ENCODE data around the gene SLC39A8.

SLC39A8 gene

GRCh38 chr4:102339018-102339417 is 6.3 kb downstream of the SLC39A8 start:
- DNase-seq (ENCODE audit: low read depth in 2 of 2) = no peak

DNA sequence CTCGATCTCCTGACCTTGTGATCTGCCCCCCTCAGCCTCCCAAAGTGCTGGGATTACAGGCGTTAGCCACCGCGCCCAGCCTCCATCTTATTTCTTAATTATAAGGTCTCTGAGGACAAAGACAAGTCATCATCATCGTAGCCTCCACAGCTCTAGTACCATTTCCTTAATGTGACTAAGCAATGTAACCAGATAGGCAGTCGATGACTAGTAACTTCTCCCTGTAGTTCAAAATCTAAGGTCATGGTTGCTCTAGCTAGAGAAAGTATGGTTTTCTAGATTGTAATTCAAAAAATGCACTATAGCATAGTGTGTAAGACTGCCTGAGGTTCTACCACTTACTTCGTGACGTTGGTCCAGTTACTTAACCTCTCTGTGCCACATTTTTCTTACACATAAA is 6.9 kb downstream of the SLC39A8 start:
- DNase-seq (ENCODE audit: low read depth in 2 of 2) = no peak

GRCh38 chr4:102335616-102336015 is 9.7 kb downstream of the SLC39A8 start:
- no peak for DNase-seq (ENCODE audit: low read depth in 2 of 2)

GRCh38 chr4:102334624-102335023 is 10.7 kb downstream of the SLC39A8 start:
- DNase-seq (ENCODE audit: low read depth in 2 of 2) = no peak

- DNase-seq (ENCODE audit: low read depth in 2 of 2) = no peak
These were observed 11.5 kb downstream of the SLC39A8 start for GRCh38 chr4:102333787-102334186.

GRCh38 chr4:102328045-102328444 is 17.2 kb downstream of the SLC39A8 start:
- no peak for DNase-seq (ENCODE audit: low read depth in 2 of 2)

- DNase-seq (ENCODE audit: low read depth in 2 of 2) = no peak
These were observed 18.3 kb downstream of the SLC39A8 start for GRCh38 chr4:102326951-102327350.

DNA sequence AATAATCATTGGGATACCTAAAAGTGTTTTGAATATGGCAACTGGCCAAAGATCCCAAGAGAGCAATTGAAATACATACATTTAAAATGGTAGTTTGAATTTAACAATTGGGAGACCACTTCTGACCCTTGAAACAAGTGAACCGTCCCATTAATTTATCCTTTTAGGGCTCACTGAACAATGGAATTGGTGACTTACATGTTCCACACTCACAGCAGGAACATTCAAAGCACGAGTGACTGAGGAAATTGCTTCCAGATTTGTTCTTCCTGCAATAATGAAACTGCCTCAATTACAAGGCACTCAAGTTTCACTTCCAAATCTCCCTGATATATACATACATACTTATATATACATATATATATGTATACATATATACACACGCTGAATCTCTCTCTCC is 20.6 kb downstream of the SLC39A8 start:
- no peak for DNase-seq (ENCODE audit: low read depth in 2 of 2)

GRCh38 chr4:102322736-102323135 is 22.5 kb downstream of the SLC39A8 start:
- no peak for DNase-seq (ENCODE audit: low read depth in 2 of 2)

DNA sequence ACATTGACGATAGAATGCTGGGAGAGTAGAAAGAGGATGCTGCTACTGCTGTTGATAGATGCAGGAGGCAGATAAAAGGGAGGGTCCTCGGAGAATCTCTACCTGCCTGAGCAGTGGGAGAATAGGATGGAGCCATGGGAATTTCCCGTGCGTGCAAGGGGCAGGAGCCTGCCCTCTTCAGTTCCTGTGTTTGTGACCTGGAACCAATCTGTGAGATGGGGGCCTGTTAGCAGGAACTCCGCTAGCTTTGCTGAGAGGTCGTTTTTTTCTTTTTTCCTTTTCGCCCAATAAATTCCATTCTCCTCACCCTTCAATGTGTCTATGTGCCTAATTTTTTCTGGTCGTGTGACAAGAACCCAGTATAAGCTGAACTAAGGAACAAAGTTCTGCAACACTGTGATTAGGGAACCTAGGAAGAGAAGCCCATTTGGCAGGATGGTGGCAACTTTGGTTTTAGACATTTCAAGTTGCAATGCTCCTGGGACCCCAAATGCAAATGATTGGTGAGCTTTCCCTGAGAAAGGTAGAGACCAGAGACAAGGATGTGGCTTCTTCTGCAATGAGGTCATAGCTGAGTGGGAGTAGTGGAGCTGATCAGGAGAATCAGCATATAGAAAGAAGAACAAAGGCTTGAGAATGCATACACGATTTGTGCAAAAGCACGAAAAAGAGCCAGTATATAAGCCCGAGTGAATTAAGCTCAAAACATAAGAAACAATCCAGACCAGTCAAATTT is 23.9 kb downstream of the SLC39A8 start:
- DNase-seq (ENCODE audit: low read depth in 2 of 2) = no peak

DNA sequence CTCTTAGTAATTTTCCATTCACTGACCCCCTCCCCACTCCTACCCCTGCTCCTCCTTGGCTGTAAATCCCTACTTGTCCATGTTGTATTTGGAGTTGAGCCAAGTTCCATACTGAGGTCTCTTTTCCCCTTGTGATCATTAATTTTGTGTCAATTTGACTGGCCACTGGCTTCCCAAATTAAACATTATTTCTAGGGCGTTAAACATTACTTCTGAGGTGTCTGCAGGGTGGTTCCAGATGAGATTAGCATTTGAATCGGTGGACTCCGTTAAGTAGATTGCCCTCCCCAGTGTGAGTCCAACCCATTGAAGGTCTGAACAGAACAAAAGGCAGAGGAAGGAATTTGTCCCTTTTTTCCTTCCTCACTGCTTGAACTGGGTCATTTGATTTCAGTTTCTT is 25.7 kb downstream of the SLC39A8 start:
- DNase-seq (ENCODE audit: low read depth in 2 of 2) = no peak

- no peak for DNase-seq (ENCODE audit: low read depth in 2 of 2)
These were observed 26.8 kb downstream of the SLC39A8 start for GRCh38 chr4:102318526-102318925.

DNA sequence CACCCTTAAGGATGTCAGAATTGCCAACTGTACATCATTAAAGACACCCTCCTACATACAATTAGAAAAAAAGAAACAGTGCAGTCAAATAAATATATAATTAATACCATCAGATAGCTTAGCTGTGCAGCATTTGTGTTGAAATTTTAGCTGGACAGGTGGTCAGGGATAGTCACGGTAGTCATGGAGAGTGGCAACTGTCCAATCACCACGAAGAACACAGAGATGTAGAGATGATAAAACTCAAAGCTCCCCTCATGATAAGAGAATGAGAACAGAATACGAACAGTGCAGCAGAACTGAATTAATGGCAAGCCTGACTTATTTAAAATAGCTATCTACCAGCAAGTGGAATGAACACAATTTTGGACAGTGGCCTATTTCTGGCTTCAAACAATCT is 27.2 kb downstream of the SLC39A8 start:
- no peak for DNase-seq (ENCODE audit: low read depth in 2 of 2)

GRCh38 chr4:102317459-102317858 is 27.8 kb downstream of the SLC39A8 start:
- DNase-seq (ENCODE audit: low read depth in 2 of 2) = no peak

- DNase-seq (ENCODE audit: low read depth in 2 of 2) = no peak
These were observed 28.7 kb downstream of the SLC39A8 start for GRCh38 chr4:102316585-102316984.

DNA sequence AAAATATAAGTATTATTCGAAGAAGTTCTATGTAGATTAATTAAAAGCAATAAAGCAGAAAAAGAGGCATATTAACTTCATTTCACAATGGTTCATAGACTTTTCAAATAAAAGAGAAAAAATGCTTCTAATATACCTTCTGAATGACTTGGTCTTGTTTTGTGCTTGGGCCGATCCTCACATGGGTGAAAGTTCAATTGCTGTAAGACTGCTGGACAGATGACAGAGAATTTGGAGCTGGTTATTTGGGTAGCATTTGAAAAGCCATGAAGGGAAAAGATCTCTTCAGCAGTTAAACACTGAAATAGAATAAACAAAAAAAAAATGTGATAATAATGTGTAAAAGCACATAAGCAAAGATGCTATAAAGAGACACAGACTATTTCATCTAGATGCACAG is 29.8 kb downstream of the SLC39A8 start:
- DNase-seq (ENCODE audit: low read depth in 2 of 2) = no peak

GRCh38 chr4:102312417-102312816 is 32.9 kb downstream of the SLC39A8 start:
- DNase-seq (ENCODE audit: low read depth in 2 of 2) = no peak

GRCh38 chr4:102311912-102312311 is 33.4 kb downstream of the SLC39A8 start:
- DNase-seq (ENCODE audit: low read depth in 2 of 2) = no peak

DNA sequence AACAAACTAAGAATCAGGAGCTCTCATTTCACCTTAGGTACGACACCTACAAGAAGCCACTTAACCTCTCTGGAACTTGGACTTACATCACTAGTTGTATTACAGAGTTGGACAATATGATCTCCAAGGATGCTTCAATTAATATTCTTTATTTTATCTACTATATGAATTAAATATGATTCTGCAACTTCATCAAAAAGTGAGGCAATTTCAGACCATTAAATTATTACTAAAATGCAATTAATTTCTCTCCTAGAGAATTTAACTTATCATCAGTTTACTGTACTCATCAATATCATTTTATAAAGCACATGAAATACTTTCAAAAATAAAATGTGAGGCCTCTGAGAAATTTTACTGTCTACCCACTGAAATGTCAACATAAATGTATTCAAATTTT is 33.9 kb downstream of the SLC39A8 start:
- DNase-seq (ENCODE audit: low read depth in 2 of 2) = no peak

- no peak for DNase-seq (ENCODE audit: low read depth in 2 of 2)
These were observed 37.1 kb downstream of the SLC39A8 start for GRCh38 chr4:102308032-102308799.

DNA sequence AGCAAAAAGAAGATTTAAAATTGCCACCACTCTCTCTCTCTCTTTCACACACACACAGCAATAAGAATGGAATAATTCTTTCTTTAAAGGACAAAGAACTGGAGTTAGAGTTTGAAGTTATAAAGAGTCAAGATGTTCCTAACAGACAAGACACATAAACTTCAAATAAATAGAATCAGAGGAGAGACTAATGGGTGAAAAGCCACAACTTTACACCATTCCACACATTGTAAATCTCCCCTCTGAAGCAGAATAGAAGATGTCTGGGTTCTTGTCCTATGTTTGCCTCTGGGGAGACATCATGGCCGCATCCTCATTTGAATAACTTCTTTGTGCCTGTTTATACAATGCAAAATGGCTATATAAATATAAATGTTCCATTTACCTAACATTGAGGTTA is 39.6 kb downstream of the SLC39A8 start:
- no peak for DNase-seq (ENCODE audit: low read depth in 2 of 2)

- no peak for DNase-seq (ENCODE audit: low read depth in 2 of 2)
These were observed 42.5 kb downstream of the SLC39A8 start for GRCh38 chr4:102302762-102303161.

DNA sequence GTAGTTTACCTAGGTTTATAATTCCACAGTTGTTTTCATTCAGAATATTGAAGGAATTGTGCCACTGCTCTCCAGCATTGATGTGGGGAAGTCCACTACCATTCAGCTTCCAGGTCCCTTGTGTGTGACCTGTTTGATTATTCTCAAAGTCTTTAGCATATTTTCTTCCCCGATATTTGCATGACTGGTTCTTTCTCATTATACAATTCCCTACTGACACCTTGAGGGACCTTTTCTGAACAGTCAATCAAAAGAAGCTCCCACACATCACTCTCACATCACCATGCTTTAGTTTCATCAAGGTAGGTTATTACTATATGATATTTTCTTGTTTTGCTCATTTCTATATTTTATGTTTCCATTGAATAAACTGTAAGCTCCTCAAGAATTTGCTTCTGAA is 44.1 kb downstream of the SLC39A8 start:
- no peak for DNase-seq (ENCODE audit: low read depth in 2 of 2)

Data from stimulated activated CD8-positive, alpha-beta memory T cell treated with anti-CD3 and anti-CD28 coated beads, Interleukin-15, amount 100 ng/mL, for 48 hours (primary cell).